HG03025 (cell line): Measurements from ENCODE around the gene FGF11.

Experiments used
- ATAC-seq: cut with Tn5 transposase; IDR thresholded peaks from one replicate; pipeline ENCODE4 v1.9.1; 2021; ENCODE audit warnings: mild to moderate bottlenecking, moderate library complexity; ENCODE audit not compliant: unreplicated experiment, low FRiP score

Gene FGF11

GRCh38 chr17:7439462-7440112 is at the start of gene FGF11:
Gene FGF11, plus strand, starts transcription at chr17:7439512. Its CDS starts 109 bp downstream, at chr17:7439621.
- ATAC-seq = no peak

- no peak for ATAC-seq
Measured at GRCh38 chr17:7389924-7390910, 49.1 kb upstream of the FGF11 start.

DNA sequence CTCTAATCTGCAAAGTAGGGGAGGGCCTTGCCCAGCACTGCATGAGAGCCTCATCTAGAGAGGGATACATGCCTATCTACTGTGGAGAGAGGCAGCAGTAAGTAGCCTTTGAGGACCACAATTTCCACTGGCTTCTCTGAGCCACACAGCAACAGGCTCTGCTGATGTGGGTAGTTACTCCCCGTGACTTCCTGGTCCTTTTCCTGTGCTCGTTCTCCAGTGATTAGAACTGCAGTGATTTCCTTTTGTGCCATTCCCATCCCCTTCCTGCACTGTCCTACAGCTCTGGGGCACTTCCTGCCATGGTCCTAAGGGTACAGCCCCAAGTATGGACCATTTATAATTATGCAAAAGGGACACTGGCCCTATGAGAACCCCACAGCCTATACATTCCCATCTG is 48.0 kb upstream of the FGF11 start:
- no peak for ATAC-seq

GRCh38 chr17:7392696-7393612 is 46.4 kb upstream of the FGF11 start:
- no peak for ATAC-seq

GRCh38 chr17:7393613-7394451 is 45.5 kb upstream of the FGF11 start:
- ATAC-seq = peak; percentile 33

DNA sequence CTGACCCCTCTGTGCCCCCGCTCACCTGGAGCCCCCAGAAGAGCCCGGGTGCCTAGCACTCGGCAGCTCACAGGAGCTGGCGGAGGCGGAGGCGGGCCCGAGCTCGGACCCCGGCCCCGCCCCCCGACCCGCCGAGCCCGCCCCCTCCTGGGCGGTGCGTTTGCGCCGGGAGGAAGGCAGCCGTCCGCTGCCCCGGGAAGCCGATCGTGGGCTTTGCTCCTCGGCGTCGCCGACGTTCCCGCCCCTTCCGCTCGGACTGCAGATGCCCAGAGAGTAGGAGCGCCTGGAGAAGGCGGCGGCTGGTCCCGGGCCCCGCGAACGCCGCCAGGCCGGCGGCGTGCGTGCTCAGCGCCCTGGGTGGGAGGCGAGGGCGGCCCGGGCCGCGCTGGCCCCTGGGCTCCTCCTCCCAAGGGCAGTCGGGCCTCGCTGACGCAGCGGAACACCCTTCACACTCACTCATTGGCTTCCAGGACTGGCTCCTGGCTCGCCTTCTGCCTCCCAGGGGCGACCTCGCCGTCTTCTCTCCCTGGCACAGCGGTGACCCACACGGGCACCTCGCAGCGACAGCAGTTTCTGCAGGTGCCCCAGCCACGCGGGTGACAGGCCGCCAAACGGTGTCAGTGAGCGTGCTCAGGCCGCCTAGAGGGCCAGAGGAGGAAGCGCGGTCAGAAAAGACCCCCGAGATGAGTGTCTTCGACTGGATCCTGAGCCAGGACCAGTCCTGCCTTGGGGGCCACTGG is 44.7 kb upstream of the FGF11 start, which contains the start of gene PLSCR3:
Gene PLSCR3 (minus strand): TSS at position 74 of the 740 bp plus-strand sequence. CDS start 415 bp downstream, outside the sequence.
- ATAC-seq = peak; percentile 59

GRCh38 chr17:7396147-7396546 is 43.2 kb upstream of the FGF11 start:
- no peak for ATAC-seq

- no peak for ATAC-seq
Measured at GRCh38 chr17:7398612-7399011, 40.7 kb upstream of the FGF11 start.

DNA sequence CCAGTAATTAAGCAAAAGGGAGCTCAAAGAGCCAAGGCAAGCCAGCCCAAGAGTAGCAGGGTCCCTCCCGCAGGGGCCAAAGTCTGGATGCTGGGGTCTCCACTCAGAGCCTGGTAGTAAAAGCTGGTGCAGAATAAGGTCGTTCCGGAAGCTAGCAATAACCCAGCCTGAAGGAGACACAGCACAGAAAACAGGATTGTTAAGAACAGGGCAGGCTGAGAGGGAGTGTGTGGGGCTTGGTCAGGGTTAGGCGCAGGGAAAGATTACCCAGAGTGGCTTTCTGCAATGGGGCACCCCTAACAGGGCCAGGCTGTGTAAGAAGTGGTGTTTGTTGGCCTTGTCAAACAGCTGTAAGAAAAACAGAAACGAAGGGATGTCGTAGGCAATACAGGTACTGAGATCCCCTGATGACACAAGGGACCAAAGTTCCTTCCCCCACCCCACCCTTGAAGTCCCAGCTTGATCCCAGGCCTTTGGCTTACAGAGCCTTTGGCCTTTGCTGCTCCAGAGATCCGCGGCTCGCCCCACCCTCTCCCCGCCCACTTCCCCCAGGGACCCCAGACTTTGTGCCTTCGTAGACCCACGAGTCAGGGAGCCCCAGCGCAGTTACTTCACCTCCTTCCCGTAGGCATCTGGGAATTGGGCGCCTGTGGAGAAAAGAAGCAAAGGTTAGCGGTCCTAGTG is 36.1 kb upstream of the FGF11 start:
- ATAC-seq = no peak

- no peak for ATAC-seq
Measured at GRCh38 chr17:7403727-7403976, 35.7 kb upstream of the FGF11 start.

DNA sequence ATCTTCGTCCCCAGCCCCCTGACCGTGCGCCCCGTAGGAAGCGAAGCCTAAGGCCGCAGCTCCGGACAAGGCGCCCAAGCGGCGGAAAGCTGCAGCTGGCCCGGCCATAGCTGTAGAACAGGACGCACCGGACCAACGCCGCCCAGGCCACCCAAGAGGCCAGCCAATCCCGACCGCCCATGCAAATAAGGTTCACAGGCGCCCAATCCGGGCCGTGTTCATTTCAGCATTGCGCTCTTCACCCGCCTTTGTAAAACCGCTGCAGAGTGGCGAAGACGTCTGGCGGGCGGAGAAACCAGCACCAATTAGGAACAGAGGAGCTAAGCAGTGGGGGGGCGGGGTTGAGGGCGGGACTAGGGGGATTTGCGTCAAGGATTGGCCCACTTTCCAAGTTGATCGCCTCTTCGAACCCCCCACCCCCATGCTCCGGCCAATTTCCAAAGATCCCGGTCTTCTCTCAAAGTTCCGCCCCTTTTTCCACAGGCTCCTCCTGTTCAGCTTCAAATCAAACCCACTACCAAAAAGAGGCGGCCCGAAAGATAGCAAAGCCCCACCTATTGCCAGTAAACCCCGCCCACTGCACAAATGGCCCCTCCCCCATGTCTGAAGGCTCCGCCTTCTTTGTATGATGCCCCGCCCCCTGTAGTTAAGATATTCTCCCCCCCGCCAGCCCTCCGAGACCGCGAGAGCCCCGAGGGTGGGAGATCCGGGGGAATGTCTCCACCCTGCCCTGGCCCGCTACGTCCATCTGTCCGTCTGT is 35.2 kb upstream of the FGF11 start, which contains the start of gene TMEM256:
Gene TMEM256 (minus strand): TSS at position 121 of the 760 bp plus-strand sequence. CDS start 13 bp downstream, at position 108.
- ATAC-seq = peak; percentile 81

DNA sequence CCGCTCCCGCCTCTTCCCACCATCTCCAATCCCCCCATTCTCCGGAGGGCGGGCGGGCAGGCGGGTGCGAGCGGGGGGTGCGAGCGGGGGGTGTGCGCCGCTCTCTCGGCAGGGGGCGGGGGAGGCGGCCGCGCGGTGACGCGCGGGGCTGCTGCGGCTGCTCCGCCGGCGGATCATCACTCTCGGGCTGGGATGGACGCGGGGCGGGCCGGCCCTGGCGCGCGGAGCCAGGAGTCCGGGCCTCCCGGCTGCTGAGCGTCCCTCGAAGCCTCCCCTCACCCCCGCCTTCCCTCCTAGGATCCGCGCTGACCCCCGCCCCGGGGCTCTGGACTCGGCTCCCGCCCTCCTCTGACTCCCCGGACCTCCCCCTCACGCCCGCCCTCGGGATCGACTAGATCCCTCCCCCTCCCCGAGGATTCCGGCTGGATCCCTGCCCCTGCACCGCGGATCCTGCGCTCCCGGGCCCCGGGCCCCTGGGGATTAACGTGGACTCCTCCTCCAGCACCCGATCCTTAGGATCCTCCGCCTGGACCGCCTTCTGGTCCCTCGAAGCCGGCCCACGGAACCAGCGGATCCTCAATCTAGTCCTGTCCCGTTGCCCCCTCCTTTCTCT is 34.5 kb upstream of the FGF11 start:
- ATAC-seq = peak; percentile 7

GRCh38 chr17:7405350-7406234 is 33.7 kb upstream of the FGF11 start:
- ATAC-seq = no peak

GRCh38 chr17:7406235-7406825 is 33.0 kb upstream of the FGF11 start:
- ATAC-seq = no peak

- no peak for ATAC-seq
Measured at GRCh38 chr17:7407082-7407481, 32.2 kb upstream of the FGF11 start.
